Right renal pelvis (tissue), 4 donors: ENCODE measurements around the gene P2RX5. TPM values are rescaled to one million over a fixed set of nuclear protein-coding genes. Genes with fewer than 3 reads are reported as not detected.
"Not testable (repeated sequence)": the region's sequence is repeated elsewhere in the genome, so short reads cannot be mapped to it uniquely, and the experiment has no call there.

ENCODE experiments used
- DNase-seq, 4 donors: peaks; one replicate each; pipeline ENCODE4 v3.0.0-alpha.2; 2013; ENCODE audit warnings: low read depth in 4 of 4, low spot score in 3 of 4, missing footprints in 1 of 4
- polyA plus RNA-seq, 4 donors: library from polyadenylated mRNA; unstranded; fragments of 120-200 nt; gene quantifications; one replicate each; pipeline ENCODE4 v1.2.1, GENCODE V29; 2013; ENCODE audit not compliant: insufficient read length in 4 of 4

P2RX5 gene
- 1 to 10 TPM; 1.3 to 1.7 (median 1.4) TPM for polyA plus RNA-seq

- DNase-seq: no peak
These were observed at the start of gene P2RX5 for GRCh38 chr17:3695723-3696411. Gene P2RX5 (minus strand): TSS chr17:3696155. CDS start chr17:3696005, 150 bp downstream.

GRCh38 chr17:3745071-3745470 is 49.1 kb upstream of the P2RX5 start:
- no peak for DNase-seq

- DNase-seq: no peak
These were observed 48.1 kb upstream of the P2RX5 start for GRCh38 chr17:3744014-3744413.

GRCh38 chr17:3740611-3741073 is 44.7 kb upstream of the P2RX5 start:
- no peak for DNase-seq

- no peak for DNase-seq
These were observed 43.6 kb upstream of the P2RX5 start for GRCh38 chr17:3739422-3740124.

- DNase-seq: no peak
These were observed 42.8 kb upstream of the P2RX5 start for GRCh38 chr17:3738562-3739295.

GRCh38 chr17:3735515-3735914 is 39.6 kb upstream of the P2RX5 start:
- no peak for DNase-seq

- not testable (repeated sequence) for DNase-seq
These were observed 38.9 kb upstream of the P2RX5 start for GRCh38 chr17:3734911-3735276.

GRCh38 chr17:3732210-3732621 is 36.3 kb upstream of the P2RX5 start:
- no peak for DNase-seq

- DNase-seq: no peak
These were observed 35.0 kb upstream of the P2RX5 start for GRCh38 chr17:3730881-3731429.

GRCh38 chr17:3729881-3730280 is 33.9 kb upstream of the P2RX5 start:
- no peak for DNase-seq

- not testable (repeated sequence) for DNase-seq
These were observed 32.1 kb upstream of the P2RX5 start for GRCh38 chr17:3728099-3728498.

GRCh38 chr17:3727041-3727440 is 31.1 kb upstream of the P2RX5 start:
- no peak for DNase-seq

- DNase-seq: no peak
These were observed 28.6 kb upstream of the P2RX5 start for GRCh38 chr17:3724378-3725077.

GRCh38 chr17:3723556-3724377 is 27.8 kb upstream of the P2RX5 start, which contains the start of gene HASPIN:
Gene HASPIN (plus strand): TSS chr17:3723903. CDS start chr17:3723936, 33 bp downstream.
- peak; percentile 87 to 90 (median 88) for DNase-seq

- DNase-seq: no peak
These were observed 27.2 kb upstream of the P2RX5 start for GRCh38 chr17:3723188-3723555.

GRCh38 chr17:3722716-3723115 is 26.8 kb upstream of the P2RX5 start:
- no peak for DNase-seq

- no peak for DNase-seq
These were observed 23.3 kb upstream of the P2RX5 start for GRCh38 chr17:3719265-3719664.

GRCh38 chr17:3718201-3718600 is 22.2 kb upstream of the P2RX5 start:
- no peak for DNase-seq

GRCh38 chr17:3715296-3715695 is 19.3 kb upstream of the P2RX5 start:
- DNase-seq: no peak
